ENCODE results near the gene GSAP. TPM values are rescaled to one million over a fixed set of nuclear protein-coding genes. Genes with fewer than 3 reads are reported as not detected.
"Not testable (repeated sequence)": the region's sequence is repeated elsewhere in the genome, so short reads cannot be mapped to it uniquely, and the experiment has no call there.

GSAP gene
- total RNA-seq, 4 donors from 2014 or later = 43.1 to 65.2 (median 52.4) TPM

GRCh38 chr7:77456696-77457095 is 40.5 kb upstream of the GSAP start:
- Histone ChIP-seq H3K27ac (no peak overlapping the region), H3K4me3 (replicated peaks in 1 of 3) (no peak overlapping the region), H3K9me3 (no peaks in the 10 kb centered on the region), H3K27me3 (no peaks in the 10 kb centered on the region), H3K36me3 (no peaks in the 10 kb centered on the region), H3K4me1 (peaks cover 5 to 9% of the 10 kb centered on the region in 2 donors)
- intact Hi-C loops (cut with DNase I) = loop anchor here (10.0 kb wide), 1 partner anchor 78 kb away; the partner anchor contains the start of gene PTPN12
- no peak for DNase-seq
- 68 to 77% methylated on average over 4 of the region's 4 CpGs for WGBS, 2 donors
- TF ChIP-seq CTCF (IDR thresholded peaks at IDR 0.05) (no peak), POLR2A (IDR thresholded peaks at IDR 0.05) (no peak)

- H3K4me3 ChIP-seq (replicated peaks in 1 of 3) = no peak overlapping the region
- no peak overlapping the region for H3K27ac ChIP-seq
- no peak for TF ChIP-seq POLR2A (IDR thresholded peaks at IDR 0.05)
- no peak for TF ChIP-seq CTCF (IDR thresholded peaks at IDR 0.05)
- no peak for DNase-seq
- peaks cover 0 to 4% of the 10 kb centered on the region in 2 donors for H3K4me1 ChIP-seq
- WGBS, 2 donors = 78 to 79% methylated on average over 3 of the region's 3 CpGs
- no peaks in the 10 kb centered on the region for H3K27me3 ChIP-seq
- H3K36me3 ChIP-seq = no peaks in the 10 kb centered on the region
- intact Hi-C loops (cut with DNase I) = loop anchor here (10.0 kb wide), 1 partner anchor 79 kb away; the partner anchor contains the start of gene PTPN12
- H3K9me3 ChIP-seq = no peaks in the 10 kb centered on the region
Measured at GRCh38 chr7:77455321-77455720, 39.2 kb upstream of the GSAP start.

GRCh38 chr7:77454802-77455201 is 38.7 kb upstream of the GSAP start:
- Histone ChIP-seq H3K27ac (no peak overlapping the region), H3K27me3 (no peaks in the 10 kb centered on the region), H3K4me3 (replicated peaks in 1 of 3) (no peak overlapping the region), H3K9me3 (no peaks in the 10 kb centered on the region), H3K36me3 (no peaks in the 10 kb centered on the region), H3K4me1 (peaks cover 0 to 4% of the 10 kb centered on the region in 2 donors)
- 96% methylated on average over 4 of the region's 4 CpGs for WGBS, 2 donors
- TF ChIP-seq CTCF (IDR thresholded peaks at IDR 0.05) (no peak), POLR2A (IDR thresholded peaks at IDR 0.05) (no peak)
- intact Hi-C loops (cut with DNase I) = loop anchor here (10.0 kb wide), 1 partner anchor 80 kb away; the partner anchor contains the start of gene PTPN12
- DNase-seq = no peak

- DNase-seq = no peak
- Histone ChIP-seq H3K4me3 (replicated peaks in 1 of 3) (no peak overlapping the region), H3K36me3 (no peaks in the 10 kb centered on the region), H3K27me3 (no peaks in the 10 kb centered on the region), H3K4me1 (peaks cover 0 to 4% of the 10 kb centered on the region in 2 donors), H3K9me3 (no peaks in the 10 kb centered on the region), H3K27ac (no peak overlapping the region)
- TF ChIP-seq POLR2A (IDR thresholded peaks at IDR 0.05) (no peak), CTCF (IDR thresholded peaks at IDR 0.05) (no peak)
- intact Hi-C loops (cut with DNase I) = loop anchor here (10.0 kb wide), 1 partner anchor 81 kb away; the partner anchor contains the start of gene PTPN12
- WGBS, 2 donors = 15 to 24% methylated on average over 2 of the region's 2 CpGs
Measured at GRCh38 chr7:77453531-77453930, 37.4 kb upstream of the GSAP start.

GRCh38 chr7:77451950-77452349 is 35.8 kb upstream of the GSAP start:
- 92 to 95% methylated on average over 6 of the region's 6 CpGs for WGBS, 2 donors
- H3K27me3 ChIP-seq, DNase-seq: not testable (repeated sequence)

More at GRCh38 chr7:77451950-77452349, 35.8 kb upstream of the GSAP start:
- H3K4me3 ChIP-seq (replicated peaks in 1 of 3); H3K9me3 ChIP-seq; H3K36me3 ChIP-seq; H3K27ac ChIP-seq; H3K4me1 ChIP-seq: not testable (repeated sequence)
- intact Hi-C loops (cut with DNase I) = loop anchor here (10.0 kb wide), 1 partner anchor 83 kb away; the partner anchor contains the start of gene PTPN12

All from thyroid gland (tissue), 4 donors.